GM12864 (cell line): ENCODE measurements around the gene BSN.

ENCODE experiments used
- DNase-seq: peaks from one replicate; pipeline ENCODE4 v3.0.0-alpha.2; 2011; ENCODE audit warnings: low read depth
- H3K4me3 ChIP-seq: 2 replicates; pipeline ENCODE4 v1.5.1; 2011; ENCODE audit warnings: mild to moderate bottlenecking, low read depth, low read length, control low read depth
- CTCF ChIP-seq: IDR thresholded peaks from 2 replicates; pipeline ENCODE4 v1.5.1; 2011; ENCODE audit warnings: low read depth, mild to moderate bottlenecking, moderate library complexity, low read length, control low read depth, inconsistent platforms; ENCODE audit errors: missing control alignments

Gene BSN

GRCh38 chr3:49647741-49648140 is 93.5 kb downstream of the BSN start:
- TF ChIP-seq CTCF, result no peak
- no peak for DNase-seq

GRCh38 chr3:49648354-49649019 is 94.2 kb downstream of the BSN start:
- TF ChIP-seq CTCF, result no peak
- H3K4me3 ChIP-seq, result no peak overlapping the region
- DNase-seq, result no peak

More at GRCh38 chr3:49647741-49648140, 93.5 kb downstream of the BSN start:
- no peak overlapping the region for H3K4me3 ChIP-seq

GRCh38 chr3:49649576-49649975 is 95.3 kb downstream of the BSN start:
- no peak for DNase-seq
- no peak for TF ChIP-seq CTCF
- H3K4me3 ChIP-seq, result no peak overlapping the region

GRCh38 chr3:49650177-49650576 is 95.9 kb downstream of the BSN start:
- H3K4me3 ChIP-seq, result no peak overlapping the region
- TF ChIP-seq CTCF, result no peak
- no peak for DNase-seq

- DNase-seq, result no peak
- no peak for TF ChIP-seq CTCF
Measured at GRCh38 chr3:49650637-49651036, 96.4 kb downstream of the BSN start.

GRCh38 chr3:49652218-49652902 is 98.1 kb downstream of the BSN start:
- no peak for DNase-seq

More at GRCh38 chr3:49650637-49651036, 96.4 kb downstream of the BSN start:
- H3K4me3 ChIP-seq, result no peak overlapping the region

More at GRCh38 chr3:49652218-49652902, 98.1 kb downstream of the BSN start:
- TF ChIP-seq CTCF, result no peak
- no peak overlapping the region for H3K4me3 ChIP-seq
